Skeletal muscle satellite cell (primary cell): ENCODE data around the gene TRHDE.

Experiments used
- H3K27me3 ChIP-seq: 2 replicates; pipeline ENCODE4 v1.7.0; 2013; ENCODE audit warnings: low read length; ENCODE audit not compliant: control insufficient read depth, insufficient read depth
- H3K36me3 ChIP-seq: 2 replicates; pipeline ENCODE4 v1.7.0; 2013; ENCODE audit warnings: mild to moderate bottlenecking, control low read depth, low read length; ENCODE audit not compliant: insufficient read depth
- H3K4me1 ChIP-seq: 2 replicates; pipeline ENCODE4 v1.7.0; 2013; ENCODE audit warnings: low read length; ENCODE audit not compliant: control insufficient read depth, insufficient read depth
- H3K4me2 ChIP-seq: 2 replicates; pipeline ENCODE4 v1.7.0; 2013; ENCODE audit warnings: mild to moderate bottlenecking, low read length
- H3K4me3 ChIP-seq: 2 replicates; pipeline ENCODE4 v1.7.0; 2013; ENCODE audit warnings: low read length
- H3K9ac ChIP-seq: 2 replicates; pipeline ENCODE4 v1.7.0; 2013; ENCODE audit warnings: mild to moderate bottlenecking, low read depth, low read length, moderate library complexity
- H3K9me3 ChIP-seq: replicated peaks from 2 replicates; pipeline ENCODE4 v1.7.0; 2013; ENCODE audit warnings: mild to moderate bottlenecking, control low read depth, low read length

The TRHDE gene

DNA sequence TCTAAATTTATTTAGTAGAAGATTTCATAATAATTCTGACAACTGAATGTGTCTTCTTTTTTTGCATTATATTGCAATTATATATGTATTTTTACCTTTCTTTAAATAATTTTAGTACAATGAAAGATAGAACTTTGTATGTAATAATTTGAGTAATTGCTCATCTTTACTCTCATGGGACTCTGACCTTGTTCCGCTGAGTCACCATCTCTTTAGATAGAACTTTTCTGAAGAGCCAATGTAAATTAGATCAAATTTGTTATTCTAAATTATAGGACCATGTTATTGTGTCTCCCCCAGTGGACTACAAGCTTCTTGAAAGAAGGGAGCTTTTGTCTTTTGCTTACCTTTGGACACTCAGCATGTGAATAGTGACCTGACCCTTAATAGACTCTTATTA is 96.1 kb downstream of the TRHDE start:
- no peaks in the 10 kb centered on the region for H3K4me1 ChIP-seq
- H3K9me3 ChIP-seq, result no peaks in the 10 kb centered on the region
- no peaks in the 10 kb centered on the region for H3K36me3 ChIP-seq
- H3K4me2 ChIP-seq, result no peak overlapping the region
- H3K9ac ChIP-seq, result no peak overlapping the region
- H3K4me3 ChIP-seq, result no peak overlapping the region
- no peaks in the 10 kb centered on the region for H3K27me3 ChIP-seq

DNA sequence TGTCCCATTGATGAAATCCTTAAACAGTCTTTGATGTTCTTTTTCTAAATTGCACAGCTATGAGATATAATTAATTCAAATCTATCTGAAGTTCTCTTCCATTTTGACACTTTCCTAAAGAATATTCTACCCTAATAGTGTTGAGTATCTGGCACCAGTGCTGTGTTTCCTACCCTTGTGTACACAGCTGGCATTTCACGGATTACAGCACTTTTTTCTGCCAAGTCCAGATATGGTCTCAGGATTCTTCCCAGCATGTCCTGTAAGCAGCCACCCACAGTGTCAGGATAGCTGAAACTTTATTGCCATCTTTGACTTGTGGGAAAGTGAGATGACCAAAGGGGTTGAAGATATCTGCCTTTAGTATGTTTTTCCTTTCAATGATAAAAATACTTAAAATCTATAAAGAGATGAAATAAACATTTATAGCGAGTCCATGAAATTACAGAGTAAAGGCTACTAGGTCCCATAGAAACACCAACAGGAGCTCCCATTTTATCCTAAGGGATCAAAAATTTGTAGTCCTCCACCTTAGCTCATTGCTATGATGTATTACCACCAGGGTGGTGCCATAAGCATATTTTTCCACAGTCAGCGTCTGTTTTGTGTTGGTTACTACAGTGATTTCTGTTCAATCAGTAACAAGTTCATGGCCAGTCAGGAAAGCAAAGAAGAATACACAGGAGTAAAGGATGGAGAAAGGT is 96.7 kb downstream of the TRHDE start:
- Histone ChIP-seq H3K4me1 (no peaks in the 10 kb centered on the region), H3K9me3 (no peaks in the 10 kb centered on the region), H3K4me2 (no peak overlapping the region), H3K36me3 (no peaks in the 10 kb centered on the region), H3K27me3 (no peaks in the 10 kb centered on the region), H3K9ac (no peak overlapping the region), H3K4me3 (no peak overlapping the region)

DNA sequence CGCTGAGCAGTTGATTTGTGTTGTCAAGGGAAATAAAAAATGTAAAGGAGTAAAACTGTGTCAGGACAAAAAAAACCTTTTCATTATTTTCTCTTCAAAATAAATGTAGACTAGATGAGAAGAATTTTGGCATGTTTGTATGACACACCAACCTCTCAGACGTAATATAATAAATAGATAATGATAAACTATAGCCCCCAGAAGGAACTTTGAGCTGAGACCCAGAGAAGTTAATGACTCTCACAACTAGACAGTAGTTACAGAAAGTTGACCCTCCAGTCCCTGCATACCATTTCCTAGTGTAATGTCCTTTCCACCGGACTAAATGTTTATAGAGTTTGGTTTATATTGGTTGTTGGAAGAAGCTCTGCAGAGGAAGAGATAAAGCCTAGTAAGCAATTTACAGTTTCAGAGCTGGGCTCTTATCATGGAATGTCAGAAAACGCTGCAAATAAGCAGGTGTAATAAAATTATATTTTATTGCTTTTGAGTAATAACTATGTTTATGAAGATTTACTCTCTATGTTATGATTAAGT is 97.3 kb downstream of the TRHDE start:
- Histone ChIP-seq H3K4me2 (no peak overlapping the region), H3K9ac (no peak overlapping the region), H3K4me3 (no peak overlapping the region), H3K4me1 (no peaks in the 10 kb centered on the region), H3K27me3 (no peaks in the 10 kb centered on the region), H3K36me3 (no peaks in the 10 kb centered on the region), H3K9me3 (no peaks in the 10 kb centered on the region)

DNA sequence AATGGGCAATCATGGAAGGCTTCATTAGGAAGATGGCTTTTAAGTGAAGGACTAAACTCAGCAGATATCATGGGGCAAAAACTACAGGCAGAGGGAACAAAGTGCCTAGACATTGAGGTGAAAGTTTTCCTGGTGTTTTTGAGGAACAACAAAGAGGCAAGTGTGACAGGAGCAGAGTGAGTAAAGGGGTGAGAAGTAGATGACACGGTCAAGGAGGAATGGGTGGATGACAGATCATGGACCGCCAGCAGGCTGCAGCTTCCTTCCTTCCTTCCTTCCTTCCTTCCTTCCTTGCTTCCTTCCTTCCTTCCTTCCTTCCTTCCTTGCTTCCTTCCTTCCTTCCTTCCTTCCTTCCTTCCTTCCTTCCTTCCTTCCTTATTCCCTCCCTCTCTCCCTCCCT is 108.3 kb downstream of the TRHDE start:
- Histone ChIP-seq H3K4me3 (no peak overlapping the region), H3K9ac (no peak overlapping the region), H3K36me3 (no peaks in the 10 kb centered on the region), H3K4me1 (no peaks in the 10 kb centered on the region), H3K9me3 (no peaks in the 10 kb centered on the region), H3K27me3 (no peaks in the 10 kb centered on the region), H3K4me2 (no peak overlapping the region)

DNA sequence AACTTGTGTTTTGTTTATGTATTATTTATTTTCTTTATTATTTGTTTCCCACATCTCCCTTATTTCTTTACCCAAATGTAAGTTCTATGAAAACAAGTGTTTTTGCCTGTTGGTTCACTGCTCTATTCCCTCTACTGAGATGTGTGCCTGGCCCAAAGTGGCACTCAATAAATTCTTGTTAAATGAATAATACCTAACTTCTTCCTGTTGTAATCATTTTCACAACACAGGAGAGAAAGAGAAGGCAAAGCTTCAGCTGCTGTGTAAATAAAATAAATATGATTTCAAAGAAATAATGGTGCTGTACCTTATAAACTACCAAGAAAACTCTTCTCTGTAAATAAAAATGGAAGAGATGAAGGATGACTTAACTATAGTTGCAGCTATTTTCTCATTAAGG is 116.2 kb downstream of the TRHDE start:
- Histone ChIP-seq H3K9ac (no peak overlapping the region), H3K36me3 (no peaks in the 10 kb centered on the region), H3K27me3 (no peaks in the 10 kb centered on the region), H3K9me3 (no peaks in the 10 kb centered on the region), H3K4me1 (no peaks in the 10 kb centered on the region), H3K4me3 (no peak overlapping the region), H3K4me2 (no peak overlapping the region)

DNA sequence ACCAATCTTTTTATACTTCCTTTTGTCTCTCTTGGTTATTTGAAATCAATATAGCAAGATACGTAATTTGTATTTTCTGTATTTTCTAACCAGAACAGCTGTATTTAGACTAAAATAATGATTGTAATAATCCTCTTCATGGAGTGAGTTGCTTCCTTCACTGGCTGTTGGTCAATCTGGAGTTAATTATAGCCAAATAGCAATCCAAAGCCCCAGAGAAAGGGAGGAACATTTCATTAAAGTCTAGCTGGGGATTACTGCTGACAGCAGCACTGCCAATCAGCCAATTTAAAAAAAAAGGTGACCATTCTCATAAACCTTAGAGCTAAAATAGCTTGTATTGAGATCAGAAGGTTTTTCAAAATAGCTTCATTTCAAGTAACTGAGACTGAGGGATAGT is 118.0 kb downstream of the TRHDE start:
- no peak overlapping the region for H3K4me2 ChIP-seq
- H3K9ac ChIP-seq, result no peak overlapping the region
- no peaks in the 10 kb centered on the region for H3K4me1 ChIP-seq
- no peaks in the 10 kb centered on the region for H3K27me3 ChIP-seq
- no peaks in the 10 kb centered on the region for H3K9me3 ChIP-seq
- no peaks in the 10 kb centered on the region for H3K36me3 ChIP-seq
- H3K4me3 ChIP-seq, result no peak overlapping the region

DNA sequence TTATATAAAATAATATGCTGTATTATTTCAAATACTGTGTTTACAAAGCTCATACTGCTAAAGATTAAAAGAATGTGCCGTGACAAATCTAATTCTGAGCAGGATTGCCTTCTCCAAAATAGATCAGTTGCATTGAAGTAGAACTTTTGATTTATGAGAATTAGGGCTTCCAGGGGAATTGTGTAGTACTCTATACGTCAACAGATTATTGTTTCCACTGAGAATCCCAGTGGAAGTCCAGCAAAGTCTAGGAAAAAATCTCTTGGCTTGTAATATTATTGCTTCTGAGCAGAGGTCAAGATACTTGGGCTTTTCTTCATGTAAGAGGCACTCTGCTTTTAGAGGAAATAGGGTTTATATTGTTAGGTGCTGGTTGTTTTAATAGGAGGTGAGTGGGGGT is 133.9 kb downstream of the TRHDE start:
- Histone ChIP-seq H3K9ac (no peak overlapping the region), H3K27me3 (no peaks in the 10 kb centered on the region), H3K4me3 (no peak overlapping the region), H3K4me1 (no peaks in the 10 kb centered on the region), H3K36me3 (no peaks in the 10 kb centered on the region), H3K4me2 (no peak overlapping the region), H3K9me3 (no peaks in the 10 kb centered on the region)

DNA sequence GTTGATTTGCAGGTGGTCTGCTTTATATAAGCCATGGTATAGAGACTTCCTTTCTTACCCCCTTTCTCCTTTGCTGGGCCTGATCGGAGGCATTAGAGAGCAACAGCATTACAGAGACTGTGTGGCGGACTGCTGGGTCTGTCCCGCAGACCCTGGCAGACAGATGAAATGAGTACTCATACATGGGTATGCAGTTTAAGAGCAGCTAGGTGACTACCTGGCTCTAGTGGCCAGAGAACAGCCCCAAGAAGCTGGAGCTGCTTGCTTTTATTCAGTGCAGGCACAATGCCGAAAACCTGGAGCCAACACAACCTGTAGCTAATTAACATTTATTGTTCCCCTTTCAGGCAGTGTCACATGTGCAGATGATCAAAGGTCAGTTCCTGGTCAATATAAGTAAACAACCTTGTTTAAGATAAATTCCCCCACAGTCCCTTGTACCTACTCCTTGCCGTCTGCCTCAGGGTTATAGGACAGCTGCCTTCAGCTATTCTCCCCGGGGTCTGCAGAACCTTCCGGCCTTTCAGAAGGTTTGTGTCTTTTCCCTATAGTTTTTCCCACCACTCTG is 160.0 kb downstream of the TRHDE start:
- Histone ChIP-seq H3K36me3 (no peaks in the 10 kb centered on the region), H3K4me2 (no peak overlapping the region), H3K4me1 (no peaks in the 10 kb centered on the region), H3K9ac (no peak overlapping the region), H3K27me3 (no peaks in the 10 kb centered on the region), H3K4me3 (no peak overlapping the region), H3K9me3 (no peaks in the 10 kb centered on the region)

DNA sequence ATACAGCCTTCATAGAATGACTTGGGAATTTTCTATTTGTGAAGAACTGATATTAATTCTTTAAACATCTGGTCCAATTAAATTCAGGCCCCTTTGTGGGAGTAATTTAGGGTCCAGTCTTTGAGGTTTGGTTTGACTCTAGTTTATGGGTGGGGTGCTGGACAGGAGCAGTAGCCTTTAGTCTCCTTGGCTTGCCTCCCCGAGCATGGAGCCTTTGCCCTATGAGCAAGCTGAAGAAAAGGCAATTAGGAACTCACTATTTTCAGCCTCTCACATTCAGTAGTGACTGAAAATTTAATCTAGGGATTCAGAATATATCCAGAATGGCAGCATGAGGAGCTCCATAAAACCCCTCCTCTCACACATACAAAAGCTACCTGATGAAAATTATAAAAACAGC is 161.1 kb downstream of the TRHDE start:
- no peaks in the 10 kb centered on the region for H3K36me3 ChIP-seq
- no peaks in the 10 kb centered on the region for H3K9me3 ChIP-seq
- H3K9ac ChIP-seq, result no peak overlapping the region
- H3K4me3 ChIP-seq, result no peak overlapping the region
- H3K4me2 ChIP-seq, result no peak overlapping the region
- no peaks in the 10 kb centered on the region for H3K27me3 ChIP-seq
- H3K4me1 ChIP-seq, result no peaks in the 10 kb centered on the region

DNA sequence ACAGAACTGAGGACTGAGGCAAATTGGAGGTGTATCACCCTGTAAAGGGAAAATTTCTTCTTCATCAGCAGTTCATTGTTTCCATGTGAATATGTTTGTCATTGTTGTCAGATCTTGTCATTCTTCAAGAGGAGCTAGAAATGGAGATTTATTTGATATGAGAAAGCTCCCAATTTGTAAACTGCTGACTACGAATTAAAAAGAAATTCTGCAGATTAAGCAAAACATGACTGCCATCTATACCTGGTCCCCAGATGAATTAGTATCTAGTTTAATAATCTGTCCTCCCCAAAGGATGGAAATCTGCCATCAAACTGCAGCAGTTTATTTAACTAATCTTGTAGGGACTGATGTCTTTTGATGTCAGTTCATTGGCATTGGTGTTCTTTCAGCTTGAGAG is 162.8 kb downstream of the TRHDE start:
- H3K4me2 ChIP-seq, result no peak overlapping the region
- H3K4me1 ChIP-seq, result no peaks in the 10 kb centered on the region
- H3K9me3 ChIP-seq, result no peaks in the 10 kb centered on the region
- H3K27me3 ChIP-seq, result no peaks in the 10 kb centered on the region
- H3K4me3 ChIP-seq, result no peak overlapping the region
- no peak overlapping the region for H3K9ac ChIP-seq
- H3K36me3 ChIP-seq, result no peaks in the 10 kb centered on the region

DNA sequence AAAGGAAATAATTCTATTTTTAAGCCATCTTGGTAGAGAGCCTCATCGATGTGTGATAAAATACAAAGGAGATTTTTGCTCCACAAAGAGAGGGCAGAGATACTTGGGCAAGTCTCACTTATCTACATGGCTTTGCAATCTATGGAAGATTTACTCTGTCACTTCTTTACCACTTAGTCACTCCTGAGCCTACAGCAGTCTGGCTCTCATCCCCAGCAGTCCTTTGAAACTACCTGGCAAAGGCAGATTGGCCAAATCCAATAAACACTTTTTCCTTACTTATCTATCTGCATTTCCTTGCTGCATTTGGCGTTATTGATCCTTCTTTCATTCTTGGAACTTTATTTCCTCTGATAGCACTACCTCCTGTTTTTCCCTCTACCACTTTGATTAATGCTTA is 170.0 kb downstream of the TRHDE start:
- Histone ChIP-seq H3K9me3 (no peaks in the 10 kb centered on the region), H3K4me1 (no peaks in the 10 kb centered on the region), H3K36me3 (no peaks in the 10 kb centered on the region), H3K4me3 (no peak overlapping the region), H3K27me3 (no peaks in the 10 kb centered on the region), H3K4me2 (no peak overlapping the region), H3K9ac (no peak overlapping the region)

DNA sequence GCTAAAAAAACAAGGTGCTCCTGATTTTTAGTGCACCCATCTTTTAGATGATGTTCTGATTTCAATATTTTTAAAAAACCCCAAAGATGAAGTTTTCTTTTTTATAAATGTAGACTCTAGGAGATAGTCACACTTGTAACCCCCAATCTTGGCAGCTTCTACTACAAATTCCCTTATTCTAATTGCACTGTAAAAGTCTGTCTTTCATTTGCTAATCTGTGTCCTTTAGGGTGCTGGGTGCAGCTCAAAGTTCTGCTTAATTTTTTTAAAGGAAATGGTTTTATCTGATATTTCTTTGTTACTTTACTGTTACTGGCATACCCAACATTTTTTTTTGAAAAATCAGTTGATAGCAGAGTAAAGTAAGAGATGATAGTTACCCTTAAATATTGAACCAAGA is 172.0 kb downstream of the TRHDE start:
- H3K4me1 ChIP-seq, result no peaks in the 10 kb centered on the region
- H3K27me3 ChIP-seq, result no peaks in the 10 kb centered on the region
- no peak overlapping the region for H3K9ac ChIP-seq
- H3K36me3 ChIP-seq, result no peaks in the 10 kb centered on the region
- H3K9me3 ChIP-seq, result no peaks in the 10 kb centered on the region
- H3K4me3 ChIP-seq, result no peak overlapping the region
- H3K4me2 ChIP-seq, result no peak overlapping the region
